DND-41 (cell line): ENCODE measurements around the gene DSCAML1.

ENCODE experiments used
- ATAC-seq: fragments of 200-7000 bp; cut with Tn5 transposase; 3 replicates; pipeline ENCODE4 v1.9.1; 2021; ENCODE audit warnings: low read depth; ENCODE audit not compliant: insufficient read depth
- DNase-seq: peaks from one replicate; pipeline ENCODE4 v3.0.0-alpha.2; 2020
- H2AFZ ChIP-seq: 2 replicates; pipeline ENCODE4 v1.6.0; 2012; ENCODE audit warnings: low read depth, low read length
- H3K27ac ChIP-seq: 2 replicates; pipeline ENCODE4 v1.5.1; 2012; ENCODE audit warnings: low read length, inconsistent platforms
- H3K27me3 ChIP-seq: fragments of 200-600 bp; sonication (generic); 2 replicates; pipeline ENCODE4 v1.6.0; 2012; ENCODE audit warnings: low read length, mild to moderate bottlenecking, inconsistent platforms; ENCODE audit not compliant: insufficient read depth, poor library complexity
- H3K36me3 ChIP-seq: 2 replicates; pipeline ENCODE4 v1.5.1; 2012; ENCODE audit warnings: low read length, inconsistent platforms; ENCODE audit not compliant: insufficient read depth
- H3K4me1 ChIP-seq: 2 replicates; pipeline ENCODE4 v1.5.1; 2012; ENCODE audit warnings: mild to moderate bottlenecking, low read length; ENCODE audit not compliant: insufficient read depth
- H3K4me2 ChIP-seq: 2 replicates; pipeline ENCODE4 v1.6.0; 2012; ENCODE audit warnings: mild to moderate bottlenecking, moderate library complexity, low read length, inconsistent platforms; ENCODE audit not compliant: insufficient read depth
- H3K4me3 ChIP-seq, 2 experiments: fragments of 200-600 bp in 1 of 2; shearing (Covaris generic) in 1 of 2; 2 replicates each; pipeline ENCODE4 v1.5.1; 2012 to 2016; ENCODE audit warnings: inconsistent platforms in 2 of 2, low read length in 2 of 2, mild to moderate bottlenecking in 2 of 2, low read depth in 1 of 2, moderate library complexity in 1 of 2
- H3K79me2 ChIP-seq: 2 replicates; pipeline ENCODE4 v1.6.0; 2012; ENCODE audit warnings: low read length, inconsistent platforms; ENCODE audit not compliant: insufficient read depth
- H3K9ac ChIP-seq: 2 replicates; pipeline ENCODE4 v1.6.0; 2012; ENCODE audit warnings: low read depth, mild to moderate bottlenecking, inconsistent platforms, low read length, moderate library complexity
- H3K9me3 ChIP-seq: 2 replicates; pipeline ENCODE4 v1.5.1; 2012; ENCODE audit warnings: low read length, moderate library complexity, mild to moderate bottlenecking, inconsistent platforms; ENCODE audit not compliant: insufficient read depth, severe bottlenecking
- H4K20me1 ChIP-seq: 2 replicates; pipeline ENCODE4 v1.6.0; 2012; ENCODE audit warnings: low read length; ENCODE audit not compliant: insufficient read depth
- CTCF ChIP-seq: IDR thresholded peaks from 2 replicates; pipeline ENCODE4 v1.5.1; 2012; ENCODE audit warnings: borderline replicate concordance, low read length, moderate library complexity, mild to moderate bottlenecking; ENCODE audit not compliant: poor library complexity, severe bottlenecking; ENCODE audit errors: extremely low read depth
- EZH2 ChIP-seq: IDR thresholded peaks from 3 replicates; pipeline ENCODE4 v1.6.1; 2012; ENCODE audit warnings: borderline replicate concordance, low read depth, mild to moderate bottlenecking, moderate library complexity, low read length, inconsistent platforms; ENCODE audit not compliant: severe bottlenecking

DSCAML1 gene

GRCh38 chr11:117610901-117611300 lies 186.1 kb downstream of the DSCAML1 start:
- Histone ChIP-seq H3K4me1 (no peaks in the 10 kb centered on the region), H3K79me2 (no peaks in the 10 kb centered on the region), H3K4me3 (no peak overlapping the region), H3K9ac (no peak overlapping the region), H4K20me1 (peaks cover 8% of the 10 kb centered on the region; the same call in 1 of the 2 replicates), H3K27me3 (no peaks in the 10 kb centered on the region), H2AFZ (no peak overlapping the region), H3K4me2 (no peak overlapping the region), H3K27ac (no peak overlapping the region), H3K36me3 (no peaks in the 10 kb centered on the region), H3K9me3 (no peaks in the 10 kb centered on the region)
- DNase-seq, result no peak
- TF ChIP-seq CTCF (no peak), EZH2 (no peak)
- ATAC-seq, result no peak

- no peaks in the 10 kb centered on the region for H3K36me3 ChIP-seq
- DNase-seq (no peak), ATAC-seq (no peak)
- H3K9me3 ChIP-seq, result no peaks in the 10 kb centered on the region
- no peaks in the 10 kb centered on the region for H3K79me2 ChIP-seq
- H2AFZ ChIP-seq, result no peak overlapping the region
- no peak overlapping the region for H3K27ac ChIP-seq
- no peak overlapping the region for H3K4me2 ChIP-seq
- TF ChIP-seq CTCF (no peak), EZH2 (no peak)
- H3K4me1 ChIP-seq, result no peaks in the 10 kb centered on the region
- H3K9ac ChIP-seq, result no peak overlapping the region
- no peak overlapping the region for H3K4me3 ChIP-seq
- peaks cover 14% of the 10 kb centered on the region for H4K20me1 ChIP-seq
- H3K27me3 ChIP-seq, result no peaks in the 10 kb centered on the region
These were observed 187.0 kb downstream of the DSCAML1 start for GRCh38 chr11:117610045-117610444.

- no peaks in the 10 kb centered on the region for H3K79me2 ChIP-seq
- H3K9me3 ChIP-seq, result no peaks in the 10 kb centered on the region
- no peak for TF ChIP-seq CTCF
- no peak for TF ChIP-seq EZH2
- no peak overlapping the region for H3K9ac ChIP-seq
- peaks cover 15% of the 10 kb centered on the region for H4K20me1 ChIP-seq
- DNase-seq (no peak), ATAC-seq (no peak)
- H3K4me3 ChIP-seq, result no peak overlapping the region
- no peak overlapping the region for H3K27ac ChIP-seq
- no peaks in the 10 kb centered on the region for H3K27me3 ChIP-seq
- H3K4me1 ChIP-seq, result no peaks in the 10 kb centered on the region
- no peak overlapping the region for H2AFZ ChIP-seq
- no peak overlapping the region for H3K4me2 ChIP-seq
- H3K36me3 ChIP-seq, result no peaks in the 10 kb centered on the region
These were observed 189.6 kb downstream of the DSCAML1 start for GRCh38 chr11:117607449-117607848.

- H2AFZ ChIP-seq, result no peak overlapping the region
These were observed 190.2 kb downstream of the DSCAML1 start for GRCh38 chr11:117606790-117607189.

More at GRCh38 chr11:117606790-117607189, 190.2 kb downstream of the DSCAML1 start:
- no peaks in the 10 kb centered on the region for H3K9me3 ChIP-seq
- H3K4me1 ChIP-seq, result no peaks in the 10 kb centered on the region
- DNase-seq, result no peak
- H3K36me3 ChIP-seq, result no peaks in the 10 kb centered on the region
- no peak overlapping the region for H3K4me3 ChIP-seq
- H3K79me2 ChIP-seq, result no peaks in the 10 kb centered on the region
- TF ChIP-seq CTCF (no peak), EZH2 (no peak)
- H3K4me2 ChIP-seq, result no peak overlapping the region
- no peak overlapping the region for H3K9ac ChIP-seq
- ATAC-seq, result no peak
- no peaks in the 10 kb centered on the region for H3K27me3 ChIP-seq
- peaks cover 15% of the 10 kb centered on the region for H4K20me1 ChIP-seq
- H3K27ac ChIP-seq, result no peak overlapping the region
